ENCODE measurements around the gene AKAP7.
"Not testable (repeated sequence)": the region's sequence is repeated elsewhere in the genome, so short reads cannot be mapped to it uniquely, and the experiment has no call there.

The AKAP7 gene

DNA sequence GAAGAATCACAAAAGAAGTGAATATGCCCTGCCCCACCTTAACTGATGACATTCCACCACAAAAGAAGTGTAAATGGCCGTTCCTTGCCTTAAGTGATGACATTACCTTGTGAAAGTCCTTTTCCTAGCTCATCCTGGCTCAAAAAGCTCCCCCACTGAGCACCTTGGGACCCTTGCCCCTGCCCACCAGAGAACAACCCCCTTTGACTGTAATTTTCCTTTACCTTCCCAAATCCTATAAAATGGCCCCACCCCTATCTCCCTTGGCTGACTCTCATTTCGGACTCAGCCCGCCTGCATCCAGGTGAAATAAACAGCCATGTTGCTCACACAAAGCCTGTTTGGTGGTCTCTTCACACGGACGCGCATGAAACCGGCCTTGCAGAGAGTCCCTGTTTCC lies 165.6 kb downstream of the AKAP7 start:
- not testable (repeated sequence) for DNase-seq

DNA sequence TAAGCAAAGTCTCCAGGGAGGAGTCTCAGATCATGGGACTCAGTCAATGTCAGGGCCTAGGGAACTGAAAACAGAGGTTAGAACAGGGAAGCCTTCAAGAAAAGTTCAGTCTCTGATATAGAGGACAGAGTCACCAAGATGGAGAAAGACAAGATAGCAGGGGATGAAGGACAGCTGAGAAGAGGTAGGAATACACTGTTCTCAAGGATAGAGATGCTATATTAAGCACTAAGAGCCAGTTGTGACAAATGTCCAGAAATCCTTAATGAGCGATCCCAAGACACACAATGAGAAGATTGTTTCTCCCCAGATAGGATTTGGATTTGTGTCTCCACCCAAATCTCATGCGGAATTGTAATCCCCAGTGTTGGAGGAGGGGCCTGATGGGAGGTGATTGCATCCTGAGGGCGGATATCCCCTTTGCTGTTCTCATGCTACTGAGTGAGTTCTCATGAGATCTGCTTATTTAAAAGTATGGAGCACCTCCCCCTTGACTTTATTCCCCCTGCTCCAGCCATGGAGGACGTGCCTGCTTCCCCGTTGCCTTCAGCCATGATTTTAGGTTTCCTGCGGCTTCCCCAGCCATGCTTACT lies 168.2 kb downstream of the AKAP7 start:
- no peak for DNase-seq

DNA sequence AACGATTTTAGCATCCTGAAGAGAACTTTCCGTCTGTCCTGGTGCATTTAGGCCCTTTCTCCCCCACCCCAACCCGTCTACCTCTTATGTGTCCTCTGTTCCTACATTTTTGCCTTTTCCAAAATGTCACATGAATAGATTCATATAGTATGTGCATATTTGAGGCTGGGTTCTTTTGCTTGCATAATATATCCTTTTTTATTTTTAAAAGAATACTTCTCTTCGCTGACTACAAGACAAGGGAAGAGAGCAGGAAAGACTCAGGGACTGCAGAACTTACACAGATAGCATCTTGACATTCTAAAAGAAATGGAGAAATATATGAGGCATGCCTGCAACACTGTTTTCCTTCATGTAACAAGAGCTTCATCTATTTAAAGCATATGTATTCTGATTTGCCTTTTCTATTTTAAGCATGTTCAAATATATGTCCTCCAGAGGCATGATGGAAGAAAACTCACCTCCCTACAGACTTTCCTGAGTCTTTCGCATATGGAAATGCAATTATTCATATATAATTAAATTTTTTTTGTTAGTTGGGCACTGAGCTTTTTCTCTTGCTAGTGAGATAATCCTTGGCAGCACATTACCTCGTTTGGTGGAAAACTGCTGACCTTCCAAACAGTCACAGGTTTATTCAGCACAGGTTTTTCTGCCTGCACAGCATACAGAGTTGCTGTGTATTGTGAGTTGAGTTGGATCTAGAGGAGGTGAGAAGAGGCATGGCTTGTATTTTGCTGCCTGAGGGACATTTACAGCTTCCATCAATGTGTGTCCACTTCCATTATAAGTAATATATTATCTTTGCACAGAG lies 170.0 kb downstream of the AKAP7 start:
- no peak for DNase-seq

DNA sequence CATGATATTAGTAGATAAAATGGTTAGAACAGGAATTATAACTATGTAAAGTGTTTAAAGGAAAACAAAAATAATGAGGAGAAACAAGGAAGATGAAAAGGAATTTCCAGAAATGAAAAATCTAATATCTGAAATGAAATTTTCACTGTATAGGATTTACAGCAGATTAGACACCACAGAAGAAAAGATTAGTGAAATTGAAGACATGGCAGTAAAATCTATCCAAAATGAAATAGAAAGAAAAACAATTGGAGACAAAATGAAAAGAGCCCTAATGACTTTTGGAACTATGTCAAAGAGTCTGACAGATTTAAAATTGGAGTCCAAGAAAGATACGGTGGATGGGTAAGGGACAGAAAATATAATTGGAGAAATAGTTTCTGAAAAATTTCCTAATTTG lies 174.2 kb downstream of the AKAP7 start:
- no peak for DNase-seq

DNA sequence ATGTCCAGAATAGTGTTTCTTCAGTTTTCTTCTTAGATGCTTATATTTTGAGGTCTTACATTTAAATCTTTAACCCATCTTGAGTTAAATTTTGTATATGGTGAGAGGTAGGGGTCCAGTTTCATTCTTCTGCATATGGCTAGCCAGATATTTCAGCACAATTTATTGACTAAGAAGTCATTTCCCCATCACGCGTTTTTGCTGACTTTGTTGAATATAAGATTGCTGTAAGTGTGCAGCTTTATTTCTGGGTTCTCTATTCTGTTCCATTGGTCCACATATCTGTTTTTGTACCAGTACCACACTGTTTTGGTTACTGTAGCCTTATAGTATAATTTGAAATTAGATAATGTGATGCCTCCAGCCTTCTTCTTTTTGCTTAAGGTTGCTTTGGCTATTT lies 179.6 kb downstream of the AKAP7 start:
- no peak for DNase-seq

DNA sequence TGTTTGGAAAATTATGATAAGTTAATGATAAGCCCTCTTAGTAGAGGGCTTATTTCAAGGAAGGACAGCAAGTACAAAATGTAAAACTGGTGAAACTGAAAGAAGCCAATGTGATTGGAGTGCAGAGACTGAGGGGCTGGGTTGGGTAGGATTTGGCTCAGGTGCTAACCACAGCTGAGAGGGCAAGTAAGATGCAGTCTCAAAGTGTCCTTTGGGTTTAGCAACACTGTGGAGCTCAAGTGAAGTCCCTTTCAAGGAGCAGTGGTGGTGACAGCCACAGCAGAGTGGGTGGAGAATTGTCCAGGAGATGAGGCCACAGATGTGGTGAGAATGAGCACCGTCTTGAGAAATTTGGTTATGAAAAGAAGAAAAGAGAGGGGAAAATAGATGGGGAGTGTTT lies 181.4 kb downstream of the AKAP7 start:
- no peak for DNase-seq

DNA sequence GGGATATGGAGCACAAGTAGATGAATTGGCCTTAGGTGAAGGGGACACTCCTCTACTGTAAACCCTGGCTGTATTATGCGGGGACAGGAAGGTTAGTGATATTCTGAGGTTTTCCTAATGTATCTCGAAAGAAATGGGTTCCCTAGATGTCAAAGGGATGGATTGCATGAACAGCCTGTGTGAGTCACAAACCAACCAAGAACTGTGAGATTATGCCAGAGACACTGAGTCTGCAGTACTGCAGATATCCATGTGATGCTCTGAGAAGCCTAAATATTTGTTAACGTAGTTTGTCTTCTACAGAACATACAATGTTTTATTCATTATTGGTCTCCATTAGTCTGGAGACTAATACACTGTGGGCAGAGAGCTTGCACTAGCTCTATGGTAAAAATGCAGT lies 182.2 kb downstream of the AKAP7 start:
- no peak for DNase-seq

DNA sequence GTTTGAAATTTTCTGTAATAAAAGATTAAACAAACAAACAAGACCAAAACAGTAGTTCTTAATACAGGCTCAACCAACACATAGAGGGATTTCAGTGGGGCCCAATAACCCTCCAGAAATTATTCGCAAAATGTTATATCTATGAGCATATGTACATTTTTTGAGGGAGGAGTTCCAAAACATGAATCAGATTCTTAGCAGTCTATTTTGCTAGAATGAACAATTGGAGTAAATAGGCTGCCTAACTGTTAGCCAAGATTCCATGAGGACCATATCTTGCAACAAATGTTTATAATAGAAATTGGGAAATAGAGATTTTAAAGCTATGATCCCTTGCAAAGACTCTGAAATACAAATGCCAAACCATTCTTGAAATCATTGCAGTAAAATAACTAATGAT lies 186.3 kb downstream of the AKAP7 start:
- DNase-seq: no peak

DNA sequence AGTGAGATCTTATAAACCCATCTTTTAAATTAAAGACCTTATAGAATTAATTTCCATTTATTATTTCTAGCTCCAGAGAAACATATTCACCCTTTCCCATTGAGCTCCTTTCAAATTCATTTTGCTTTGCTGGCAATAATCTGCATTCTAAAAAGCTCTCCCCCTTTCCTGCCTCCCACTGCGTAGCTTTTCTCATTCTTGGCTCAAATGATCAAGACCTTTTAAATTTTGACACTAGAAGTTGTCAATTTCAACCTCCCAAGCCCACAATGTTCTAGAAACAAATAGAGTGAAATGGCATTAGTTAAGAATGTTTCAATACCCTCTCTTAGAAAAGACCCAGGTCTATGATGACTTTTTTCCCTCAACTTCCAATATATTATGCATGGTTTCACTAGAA lies 186.9 kb downstream of the AKAP7 start:
- no peak for DNase-seq

DNA sequence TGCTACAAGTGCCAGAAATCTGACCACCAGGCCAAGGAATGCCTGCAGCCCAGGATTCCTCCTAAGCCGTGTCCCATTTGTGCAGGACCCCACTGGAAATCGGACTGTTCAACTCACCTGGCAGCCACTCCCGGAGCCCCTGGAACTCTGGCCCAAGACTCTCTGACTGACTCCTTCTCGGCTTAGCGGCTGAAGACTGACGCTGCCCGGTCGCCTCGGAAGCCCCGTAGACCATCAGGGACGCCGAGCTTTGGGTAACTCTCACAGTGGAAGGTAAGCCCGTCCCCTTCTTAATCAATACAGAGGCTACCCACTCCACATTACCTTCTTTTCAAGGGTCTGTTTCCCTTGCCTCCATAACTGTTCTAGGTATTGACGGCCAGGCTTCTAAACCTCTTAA lies 190.4 kb downstream of the AKAP7 start:
- not testable (repeated sequence) for DNase-seq

DNA sequence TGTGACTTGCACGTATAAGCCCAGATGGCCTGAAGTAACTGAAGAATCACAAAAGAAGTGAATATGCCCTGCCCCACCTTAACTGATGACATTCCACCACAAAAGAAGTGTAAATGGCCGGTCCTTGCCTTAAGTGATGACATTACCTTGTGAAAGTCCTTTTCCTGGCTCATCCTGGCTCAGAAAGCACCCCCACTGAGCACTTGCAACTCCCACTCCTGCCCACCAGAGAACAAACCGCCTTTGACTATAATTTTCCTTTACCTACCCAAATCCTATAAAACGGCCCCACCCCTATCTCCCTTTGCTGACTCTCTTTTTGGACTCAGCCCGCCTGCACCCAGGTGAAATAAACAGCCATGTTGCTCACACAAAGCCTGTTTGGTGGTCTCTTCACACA lies 193.5 kb downstream of the AKAP7 start:
- DNase-seq: not testable (repeated sequence)

DNA sequence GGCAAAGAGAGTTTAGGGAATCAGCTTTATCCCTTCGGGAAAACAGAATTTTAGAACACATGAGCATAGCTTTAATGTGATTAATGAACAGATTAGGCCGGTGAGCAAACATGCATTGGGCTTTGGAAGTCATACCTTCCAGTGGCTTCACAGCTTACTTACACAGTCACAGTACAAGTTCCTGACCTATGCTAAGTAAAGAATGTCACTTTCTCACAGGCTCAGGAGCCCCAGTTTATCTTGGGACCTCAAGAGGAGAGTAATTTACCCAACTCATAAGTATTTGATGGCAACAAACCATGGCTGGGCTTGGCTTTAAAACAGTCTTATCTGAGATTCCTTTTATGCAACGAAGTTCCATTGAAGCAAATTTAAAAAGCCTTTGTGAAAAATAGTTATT lies 195.9 kb downstream of the AKAP7 start:
- no peak for DNase-seq

DNA sequence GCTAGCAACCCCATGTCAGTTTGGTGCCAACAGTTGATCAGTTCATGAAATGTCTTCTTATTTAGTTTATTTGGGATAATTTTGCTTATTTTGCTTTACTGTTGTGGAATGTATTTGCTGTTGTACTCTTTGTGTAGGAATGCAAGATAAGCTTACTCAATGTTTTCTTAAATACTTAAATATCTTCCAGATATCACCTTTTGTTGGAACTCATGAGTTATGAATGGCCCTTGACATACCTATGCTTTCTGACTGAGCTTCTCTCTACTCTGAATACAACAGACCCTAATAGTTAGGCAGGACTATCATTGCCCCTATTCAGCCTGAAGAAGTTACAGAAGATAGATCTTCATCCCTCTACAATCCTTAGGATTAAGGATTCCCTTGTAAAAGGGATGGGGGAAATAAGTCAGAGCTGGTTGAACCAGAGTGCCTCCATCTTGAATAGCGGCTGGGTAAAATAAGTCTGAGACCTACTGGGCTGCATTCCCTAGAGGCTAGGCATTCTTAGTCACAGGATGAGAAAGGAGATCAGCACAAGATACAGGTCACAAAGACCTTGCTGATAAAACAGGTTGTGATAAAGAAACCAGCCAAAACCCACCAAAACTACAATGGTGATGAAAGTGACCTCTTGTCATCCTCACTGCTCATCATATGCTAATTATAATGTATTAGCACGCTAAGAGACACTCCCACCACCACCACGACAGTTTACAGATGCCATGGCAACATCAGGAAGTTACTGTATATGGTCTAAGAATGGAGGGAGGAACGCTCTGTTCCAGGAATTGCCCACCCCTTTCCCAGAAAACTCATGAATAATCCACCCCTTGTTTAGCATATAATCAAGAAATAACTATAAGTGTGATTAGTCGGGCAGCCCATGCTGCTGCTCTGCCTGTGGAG lies 196.9 kb downstream of the AKAP7 start:
- no peak for DNase-seq
